GM23248 (cell line): ENCODE measurements around the gene KLB.

Experiments used
- EZH2 ChIP-seq: fragments of 200-600 bp; sonication (generic); IDR thresholded peaks from 2 replicates; pipeline ENCODE4 v1.6.1; 2018; ENCODE audit warnings: antibody characterized with exemption, mild to moderate bottlenecking; ENCODE audit not compliant: insufficient read depth, poor library complexity, severe bottlenecking
- EZH2phosphoT487 ChIP-seq: fragments of 200-600 bp; sonication (generic); IDR thresholded peaks from 2 replicates; pipeline ENCODE4 v1.6.1; 2018; ENCODE audit warnings: antibody characterized with exemption, moderate library complexity, mild to moderate bottlenecking, low read depth; ENCODE audit not compliant: insufficient read depth

DNA sequence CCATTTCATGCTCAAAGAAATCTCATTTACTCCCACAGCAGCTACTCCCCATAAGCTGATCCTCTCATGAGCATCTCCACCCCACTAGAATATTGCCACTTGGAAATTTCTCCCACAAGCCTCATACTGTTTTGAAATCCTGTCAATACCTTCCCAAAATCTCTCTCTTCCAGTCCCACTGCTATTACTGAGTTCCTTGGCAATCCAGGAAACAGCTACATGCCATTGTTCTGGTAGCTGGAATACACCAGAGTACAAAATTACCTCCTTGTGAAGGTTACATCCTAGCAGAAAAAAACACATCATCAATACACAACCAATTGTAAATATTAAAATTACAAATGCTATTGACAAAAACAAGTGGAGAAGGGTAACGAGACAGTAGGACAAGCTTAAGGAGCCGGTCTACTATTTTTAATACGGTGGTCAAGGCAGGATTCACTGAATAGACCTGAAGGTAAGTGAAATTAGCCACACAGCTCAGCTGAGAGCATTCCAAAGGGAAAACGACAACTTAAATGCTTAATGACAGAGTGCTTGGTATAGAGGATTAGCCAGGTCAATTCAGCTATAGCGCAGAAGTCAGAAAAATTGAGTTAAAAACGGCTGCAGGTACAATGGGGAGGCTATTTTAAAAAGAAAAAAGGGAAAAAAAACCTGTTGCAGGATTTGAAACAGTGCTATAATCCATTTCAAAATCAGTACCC lies 45.6 kb downstream of the KLB start:
- TF ChIP-seq EZH2phosphoT487 (no peak), EZH2 (no peak)
